HepG2 (cell line): Measurements from ENCODE around the gene SART1. TPM values are rescaled to one million over a fixed set of nuclear protein-coding genes. Genes with fewer than 3 reads are reported as not detected.

ENCODE experiments used
- ATAC-seq: fragments of 200-7000 bp; cut with Tn5 transposase; 3 replicates; pipeline ENCODE4 v1.9.1; 2020; ENCODE audit warnings: mild to moderate bottlenecking, moderate library complexity
- BruUV-seq: library from RNA; stranded (reverse); fragments of 400-500 nt; replicated peaks from 2 replicates; lab custom pipeline; 2021; lab: Mats Ljungman, UMichigan
- CTCF ChIA-PET: fragments of 300-600 bp; formaldehyde crosslinking; extraction: SDS; loops from one replicate; lab custom pipeline; 2021; ENCODE audit warnings: low total read pairs, inconsistent platforms, low intra/inter-chr PET ratio; lab: Yijun Ruan, JAX
- POLR2A ChIA-PET: fragments of 350-600 bp; sonication (Branson Sonifier 250); formaldehyde crosslinking; loops from one replicate; lab custom pipeline; 2020; ENCODE audit warnings: antibody characterized with exemption, inconsistent platforms; lab: Yijun Ruan, JAX
- DNase-seq: peaks from one replicate; pipeline ENCODE4 v3.0.0-alpha.2; 2015; ENCODE audit warnings: low spot score
- FAIRE-seq: peaks from 3 replicates; lab custom pipeline; 2011; peaks lifted over from hg19 to GRCh38; lab: Jason Lieb, UNC
- H2AFZ ChIP-seq: one replicate; pipeline ENCODE4 v1.6.1; 2011; ENCODE audit warnings: low read length, inconsistent platforms
- H3K27ac ChIP-seq: fragments of 300-600 bp; 3 replicates; pipeline ENCODE4 v1.8.0; 2011; ENCODE audit warnings: mixed run types, mild to moderate bottlenecking, mixed read lengths, low read length, inconsistent platforms; ENCODE audit not compliant: insufficient read depth; ENCODE audit errors: extremely low read length
- H3K27me3 ChIP-seq, 2 experiments: fragments of 200-600 bp in 1 of 2; 2 replicates in 1 of 2; 3 replicates in 1 of 2; pipeline versions ENCODE4 v1.6.0 to v1.8.0; 2011; ENCODE audit warnings: low read length in 2 of 2, mild to moderate bottlenecking in 2 of 2, moderate library complexity in 2 of 2, inconsistent platforms in 1 of 2; ENCODE audit not compliant: insufficient read depth in 2 of 2, control insufficient read depth in 1 of 2
- H3K36me3 ChIP-seq, 2 experiments: fragments of 200-600 bp in 1 of 2; replicated peaks in 1 of 2; 2 replicates in 1 of 2; 3 replicates in 1 of 2; pipeline versions ENCODE4 v1.5.1 to v1.8.0; 2011; ENCODE audit warnings: low read length in 2 of 2, inconsistent platforms in 1 of 2; ENCODE audit not compliant: insufficient read depth in 2 of 2, control insufficient read depth in 1 of 2
- H3K4me1 ChIP-seq: 2 replicates; pipeline ENCODE4 v1.5.1; 2012; ENCODE audit warnings: low read length, inconsistent platforms; ENCODE audit not compliant: insufficient read depth
- H3K4me2 ChIP-seq: 2 replicates; pipeline ENCODE4 v1.6.0; 2011; ENCODE audit warnings: low read depth, low read length, inconsistent platforms
- H3K4me3 ChIP-seq, 3 experiments: fragments of 200-600 bp in 1 of 3; sonication (generic), shearing (Covaris generic) in 1 of 3; replicated peaks in 1 of 3; 2 replicates each; pipeline ENCODE4 v1.5.1; 2011 to 2016; ENCODE audit warnings: low read length in 3 of 3, inconsistent platforms in 2 of 3, low read depth in 2 of 3, mild to moderate bottlenecking in 2 of 3, control low read depth in 1 of 3, mixed read lengths in 1 of 3; ENCODE audit not compliant: insufficient read depth in 1 of 3
- H3K79me2 ChIP-seq: one replicate; pipeline ENCODE4 v1.6.1; 2011; ENCODE audit warnings: low read length, inconsistent platforms; ENCODE audit not compliant: insufficient read depth
- H3K9ac ChIP-seq: 2 replicates; pipeline ENCODE4 v1.6.0; 2011; ENCODE audit warnings: mild to moderate bottlenecking, low read depth, low read length, inconsistent platforms; ENCODE audit not compliant: insufficient read depth
- H3K9me3 ChIP-seq: 2 replicates; pipeline ENCODE4 v1.5.1; 2012; ENCODE audit warnings: mild to moderate bottlenecking, low read length
- H4K20me1 ChIP-seq: 2 replicates; pipeline ENCODE4 v1.6.0; 2011; ENCODE audit warnings: inconsistent platforms, mild to moderate bottlenecking, low read length, moderate library complexity; ENCODE audit not compliant: insufficient read depth
- BRD4 ChIP-seq: sonication (generic); formaldehyde crosslinking; IDR thresholded peaks from 2 replicates; pipeline ENCODE4 v1.4.0; 2020; ENCODE audit warnings: missing genetic modification reagents
- CHD2 ChIP-seq: IDR thresholded peaks from 2 replicates; pipeline ENCODE4 v1.6.1; 2011; ENCODE audit warnings: low read depth, low read length, improper control_type of control experiment
- IRF2 ChIP-seq: IDR thresholded peaks from 2 replicates; pipeline ENCODE4 v1.6.1; 2018; ENCODE audit warnings: missing genetic modification reagents, missing compliant biosample characterization
- JDP2 ChIP-seq: sonication (generic); formaldehyde crosslinking; IDR thresholded peaks from 2 replicates; pipeline ENCODE4 v1.8.1; 2022; ENCODE audit warnings: missing genetic modification reagents, borderline replicate concordance
- KLF15 ChIP-seq: sonication (generic); formaldehyde crosslinking; IDR thresholded peaks from 2 replicates; pipeline ENCODE4 v1.8.1; 2023; ENCODE audit warnings: borderline replicate concordance, mild to moderate bottlenecking, inconsistent platforms, missing genetic modification reagents, mixed read lengths
- KLF16 ChIP-seq, 2 experiments: sonication (generic) in 1 of 2; formaldehyde crosslinking in 1 of 2; IDR thresholded peaks; 2 replicates each; pipeline versions ENCODE4 v1.6.1 to v1.8.0; 2016 to 2023; ENCODE audit warnings: missing genetic modification reagents in 2 of 2, missing compliant biosample characterization in 1 of 2
- MED1 ChIP-seq: sonication (generic); formaldehyde crosslinking; IDR thresholded peaks from 2 replicates; pipeline ENCODE4 v1.4.0; 2020; ENCODE audit warnings: missing genetic modification reagents
- PHF5A ChIP-seq: IDR thresholded peaks from one replicate; pipeline ENCODE4 v1.6.1; 2018; ENCODE audit warnings: low read depth, missing genetic modification reagents; ENCODE audit not compliant: unreplicated experiment
- RFXANK ChIP-seq: IDR thresholded peaks from 2 replicates; pipeline ENCODE4 v1.6.1; 2016
- SOX13 ChIP-seq, 3 experiments: fragments of 450-650 bp in 1 of 3; sonication (generic) in 1 of 3; formaldehyde crosslinking in 1 of 3; IDR thresholded peaks in 2 of 3; conservative IDR thresholded peaks in 1 of 3; 2 replicates each; pipeline versions ENCODE4 v1.5.0 to v1.6.1; 2016 to 2020; ENCODE audit warnings: antibody characterized with exemption in 1 of 3, mild to moderate bottlenecking in 1 of 3, missing compliant biosample characterization in 1 of 3, missing genetic modification reagents in 1 of 3, moderate library complexity in 1 of 3
- TCF7 ChIP-seq: sonication (generic); IDR thresholded peaks from 2 replicates; pipeline ENCODE4 v1.6.1; 2016; ENCODE audit warnings: antibody characterized with exemption, low read depth
- TEAD2 ChIP-seq: sonication (generic); formaldehyde crosslinking; IDR thresholded peaks from 2 replicates; pipeline ENCODE4 v1.9.0; 2021; ENCODE audit warnings: missing genetic modification reagents
- ZBTB34 ChIP-seq: sonication (generic); formaldehyde crosslinking; IDR thresholded peaks from 2 replicates; pipeline ENCODE4 v1.8.0; 2022; ENCODE audit warnings: mild to moderate bottlenecking, missing genetic modification reagents
- ZNF12 ChIP-seq: sonication (generic); formaldehyde crosslinking; IDR thresholded peaks from 2 replicates; pipeline ENCODE4 v1.5.0; 2020; ENCODE audit warnings: missing genetic modification reagents
- ZNF557 ChIP-seq: sonication (generic); formaldehyde crosslinking; IDR thresholded peaks from 2 replicates; pipeline ENCODE4 v1.4.0; 2020; ENCODE audit warnings: missing genetic modification reagents
- ZNF563 ChIP-seq: sonication (generic); formaldehyde crosslinking; IDR thresholded peaks from 2 replicates; pipeline ENCODE4 v1.8.0; 2022; ENCODE audit warnings: mild to moderate bottlenecking, moderate library complexity, missing genetic modification reagents
- ZNF569 ChIP-seq: sonication (generic); formaldehyde crosslinking; IDR thresholded peaks from 2 replicates; pipeline ENCODE4 v1.5.0; 2020; ENCODE audit warnings: mild to moderate bottlenecking, missing genetic modification reagents, moderate library complexity, borderline replicate concordance
- ZNF619 ChIP-seq: sonication (generic); formaldehyde crosslinking; IDR thresholded peaks from 2 replicates; pipeline ENCODE4 v1.4.0; 2020; ENCODE audit warnings: mild to moderate bottlenecking, missing genetic modification reagents
- ZUFSP ChIP-seq: sonication (generic); formaldehyde crosslinking; IDR thresholded peaks from 2 replicates; pipeline ENCODE4 v1.9.0; 2021; ENCODE audit warnings: missing genetic modification reagents, mild to moderate bottlenecking, borderline replicate concordance
- ZXDC ChIP-seq: sonication (generic); formaldehyde crosslinking; IDR thresholded peaks from 2 replicates; pipeline ENCODE4 v1.5.0; 2020; ENCODE audit warnings: mild to moderate bottlenecking, missing genetic modification reagents
- WGBS: methylation state at CpG from one replicate; pipeline ENCODE4 v1.1.6; 2017; ENCODE audit warnings: low lambda C conversion rate; 5-methylcytosine and 5-hydroxymethylcytosine counted together
- in situ Hi-C: cut with HindIII; loops from 2 replicates; pipeline ENCODE4 v1.10.0; 2017; ENCODE audit warnings: low pct_unique_long_range_greater_than_20kb; ENCODE audit not compliant: extremely low pct_ligation_motif_present
- intact Hi-C: fragments of 100-400 bp; cut with micrococcal nuclease; formaldehyde crosslinking; loops from one replicate; pipeline ENCODE4 v1.10.0; 2022; ENCODE audit not compliant: unreplicated experiment
- polyA plus RNA-seq, 8 experiments: library from polyadenylated mRNA; depleted of rRNA in 3 of 8; stranded (reverse) in 7 of 8; unstranded in 1 of 8; fragments of >200 nt; fragmentation: Illumina TruSeq in 4 of 8; extraction: Trizol in 4 of 8; gene quantifications; 2 replicates each; pipeline versions ENCODE4 v1.2.1 to v1.2.3, GENCODE V29; 2011 to 2016; ENCODE audit warnings: low read depth in 4 of 8, missing spikeins in 1 of 8, mixed read lengths in 1 of 8; ENCODE audit not compliant: insufficient read depth in 1 of 8
- total RNA-seq, 5 experiments: library from RNA; depleted of rRNA; stranded (reverse); fragments of >200 nt; fragmentation: Illumina TruSeq; extraction: Trizol; gene quantifications; 2 replicates each; pipeline ENCODE4 v1.2.3, GENCODE V29; 2016; ENCODE audit warnings: low read depth in 1 of 5

Gene SART1
- total and polyA plus RNA-seq, 2 of the 13 experiments (the other 11 are each of a cell fraction or from before 2014, with no cell fraction given), result 11.3 to 22.5 TPM

GRCh38 chr11:65983589-65983987 is 22.1 kb downstream of the SART1 start (continued):
- TF ChIP-seq ZNF569 (CRISPR knock-in tag), result no peak
- no peak for TF ChIP-seq KLF15 (CRISPR knock-in tag)
- no peak for TF ChIP-seq SOX13 (IDR thresholded peaks at IDR 0.05)
- TF ChIP-seq SOX13 (CRISPR knock-in tag; conservative IDR thresholded peaks at IDR 0.05 in 1 of 2, IDR thresholded peaks at IDR 0.05 in 1 of 2), result no peak
- TF ChIP-seq ZXDC (CRISPR knock-in tag), result no peak

GRCh38 chr11:65987336-65987735 is 25.8 kb downstream of the SART1 start:
- CTCF ChIA-PET, result interaction anchor here (3.0 kb wide), 1 partner anchor 103 kb away, joined by 77 read pairs; no protein-coding TSS in a partner anchor
- POLR2A ChIA-PET, result no interaction called here
- WGBS, result 66% methylated on average over 9 of the region's 9 CpGs
- no peak for TF ChIP-seq ZBTB34 (CRISPR knock-in tag)
- TF ChIP-seq JDP2 (CRISPR knock-in tag), result no peak
- no peak for TF ChIP-seq TCF7
- no peak for TF ChIP-seq PHF5A (CRISPR knock-in tag)
- no peak for TF ChIP-seq ZNF619 (CRISPR knock-in tag)
- no peak for TF ChIP-seq ZUFSP
- TF ChIP-seq RFXANK (CRISPR knock-in tag), result no peak
- no peak for TF ChIP-seq IRF2 (CRISPR knock-in tag)
- TF ChIP-seq CHD2, result no peak
- no peak for TF ChIP-seq ZNF557
- no peak for TF ChIP-seq BRD4 (CRISPR knock-in tag)
- TF ChIP-seq ZNF563, result no peak
- no peak for TF ChIP-seq KLF16 (CRISPR knock-in tag; IDR thresholded peaks at IDR 0.05)
- no peak for TF ChIP-seq TEAD2 (CRISPR knock-in tag)
- no peak for TF ChIP-seq MED1 (CRISPR knock-in tag)
- TF ChIP-seq ZNF12 (CRISPR knock-in tag), result no peak

More at GRCh38 chr11:65987336-65987735, 25.8 kb downstream of the SART1 start:
- Histone ChIP-seq H3K4me1 (peaks cover 15% of the 10 kb centered on the region), H3K79me2 (no peaks in the 10 kb centered on the region), H3K9me3 (no peaks in the 10 kb centered on the region), H3K27me3 (no peaks in the 10 kb centered on the region; a peak in 1 of 5 replicates), H2AFZ (no peak overlapping the region), H3K4me3 (no peak overlapping the region), H3K4me2 (no peak overlapping the region), H3K36me3 (no peaks in the 10 kb centered on the region), H4K20me1 (no peaks in the 10 kb centered on the region), H3K27ac (no peak overlapping the region), H3K9ac (no peak overlapping the region)
- ATAC-seq, result no peak
- in situ Hi-C loops, result loop anchor here (5.0 to 10.0 kb wide), 2 partner anchors 105 to 273 kb away; partner anchors contain the start of gene KAT5
- intact Hi-C loops, result no loop called here
- no TSS peak for BruUV-seq
- FAIRE-seq, result no peak
- DNase-seq, result no peak
